ENCODE data around the gene USP3.

Gene USP3

GRCh38 chr15:63605036-63605435 is 100.6 kb downstream of the USP3 start:
- no peak overlapping the region for H3K4me3 ChIP-seq (ENCODE audit: low read depth, low read length)
- in situ Hi-C loops (cut with HindIII; ENCODE audit: low sequenced_read_pairs) = no loop called here
- no peak for DNase-seq (ENCODE audit: low read depth, low spot score)

GRCh38 chr15:63605816-63606215 is 101.4 kb downstream of the USP3 start:
- no peak overlapping the region for H3K4me3 ChIP-seq (ENCODE audit: low read depth, low read length)
- DNase-seq (ENCODE audit: low read depth, low spot score) = no peak
- TF ChIP-seq, protein P1, sequence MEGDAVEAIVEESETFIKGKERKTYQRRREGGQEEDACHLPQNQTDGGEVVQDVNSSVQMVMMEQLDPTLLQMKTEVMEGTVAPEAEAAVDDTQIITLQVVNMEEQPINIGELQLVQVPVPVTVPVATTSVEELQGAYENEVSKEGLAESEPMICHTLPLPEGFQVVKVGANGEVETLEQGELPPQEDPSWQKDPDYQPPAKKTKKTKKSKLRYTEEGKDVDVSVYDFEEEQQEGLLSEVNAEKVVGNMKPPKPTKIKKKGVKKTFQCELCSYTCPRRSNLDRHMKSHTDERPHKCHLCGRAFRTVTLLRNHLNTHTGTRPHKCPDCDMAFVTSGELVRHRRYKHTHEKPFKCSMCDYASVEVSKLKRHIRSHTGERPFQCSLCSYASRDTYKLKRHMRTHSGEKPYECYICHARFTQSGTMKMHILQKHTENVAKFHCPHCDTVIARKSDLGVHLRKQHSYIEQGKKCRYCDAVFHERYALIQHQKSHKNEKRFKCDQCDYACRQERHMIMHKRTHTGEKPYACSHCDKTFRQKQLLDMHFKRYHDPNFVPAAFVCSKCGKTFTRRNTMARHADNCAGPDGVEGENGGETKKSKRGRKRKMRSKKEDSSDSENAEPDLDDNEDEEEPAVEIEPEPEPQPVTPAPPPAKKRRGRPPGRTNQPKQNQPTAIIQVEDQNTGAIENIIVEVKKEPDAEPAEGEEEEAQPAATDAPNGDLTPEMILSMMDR (IDR thresholded peaks at IDR 0.05; ENCODE audit: low read depth, low read length) = no peak
- in situ Hi-C loops (cut with HindIII; ENCODE audit: low sequenced_read_pairs) = no loop called here

More at GRCh38 chr15:63605036-63605435, 100.6 kb downstream of the USP3 start:
- TF ChIP-seq, protein P1 (IDR thresholded peaks at IDR 0.05; ENCODE audit: low read depth, low read length) = no peak

GRCh38 chr15:63606308-63606707 is 101.9 kb downstream of the USP3 start:
- no peak overlapping the region for H3K4me3 ChIP-seq (ENCODE audit: low read depth, low read length)
- DNase-seq (ENCODE audit: low read depth, low spot score) = no peak
- TF ChIP-seq, protein P1 (IDR thresholded peaks at IDR 0.05; ENCODE audit: low read depth, low read length) = no peak
- in situ Hi-C loops (cut with HindIII; ENCODE audit: low sequenced_read_pairs) = no loop called here

DNA sequence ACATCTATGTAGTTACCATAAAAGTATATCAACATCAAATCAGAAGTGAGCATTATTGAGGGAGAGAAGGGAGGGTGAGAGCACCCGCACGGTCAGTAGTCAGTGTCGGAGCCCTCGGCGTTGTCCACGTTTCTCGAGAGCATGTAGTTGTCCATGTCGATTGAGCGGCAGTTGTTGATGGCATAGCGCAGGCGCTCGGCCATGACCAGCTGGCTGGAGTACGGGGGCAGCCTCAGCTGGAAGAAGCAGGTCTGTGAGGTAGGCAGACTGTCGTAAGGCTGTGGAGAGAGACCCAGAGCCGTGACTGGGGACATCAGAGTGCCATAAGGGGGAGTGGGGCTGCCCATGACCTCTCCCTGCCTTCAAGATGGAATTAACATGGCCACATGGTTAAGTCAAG is 104.6 kb downstream of the USP3 start:
- no peak for DNase-seq (ENCODE audit: low read depth, low spot score)
- in situ Hi-C loops (cut with HindIII; ENCODE audit: low sequenced_read_pairs) = no loop called here
- TF ChIP-seq, protein P1 (IDR thresholded peaks at IDR 0.05; ENCODE audit: low read depth, low read length) = no peak
- no peak overlapping the region for H3K4me3 ChIP-seq (ENCODE audit: low read depth, low read length)

GRCh38 chr15:63609448-63609847 is 105.1 kb downstream of the USP3 start:
- in situ Hi-C loops (cut with HindIII; ENCODE audit: low sequenced_read_pairs) = no loop called here
- no peak overlapping the region for H3K4me3 ChIP-seq (ENCODE audit: low read depth, low read length)
- DNase-seq (ENCODE audit: low read depth, low spot score) = no peak
- TF ChIP-seq, protein P1 (IDR thresholded peaks at IDR 0.05; ENCODE audit: low read depth, low read length) = no peak

DNA sequence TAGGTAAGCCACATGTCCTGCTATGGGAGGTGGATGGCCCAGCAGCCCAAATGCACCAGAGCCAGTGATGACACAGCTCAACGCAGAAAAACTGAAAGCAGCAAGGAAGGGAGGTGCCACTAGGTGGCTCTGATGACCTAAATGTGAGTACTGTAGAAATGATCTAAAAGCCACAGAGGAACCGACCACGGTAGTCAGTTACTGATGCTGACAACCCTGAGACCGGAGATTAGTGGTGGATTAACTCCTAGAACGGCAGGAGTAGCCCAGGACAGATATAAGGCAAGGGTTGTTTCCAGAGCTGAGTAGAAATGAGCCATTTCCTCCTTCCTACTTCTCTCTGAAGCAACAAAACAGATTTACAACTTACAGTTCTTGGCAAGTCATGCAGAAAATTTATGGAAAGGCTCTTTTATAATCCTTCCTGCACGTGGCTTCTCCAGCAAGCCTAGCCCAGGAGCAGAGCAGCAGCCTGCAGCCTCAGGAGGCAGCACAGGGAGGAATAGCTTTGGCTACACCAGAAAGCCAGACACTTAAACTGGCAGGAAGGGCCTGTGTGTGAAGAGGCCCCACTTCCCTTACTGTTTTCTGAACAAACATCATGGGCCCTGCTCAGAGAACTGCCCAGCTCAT is 105.9 kb downstream of the USP3 start:
- TF ChIP-seq, protein P1 (IDR thresholded peaks at IDR 0.05; ENCODE audit: low read depth, low read length) = peak; percentile 85
- DNase-seq (ENCODE audit: low read depth, low spot score) = peak; percentile 85
- in situ Hi-C loops (cut with HindIII; ENCODE audit: low sequenced_read_pairs) = no loop called here
- no peak overlapping the region for H3K4me3 ChIP-seq (ENCODE audit: low read depth, low read length)

All from astrocyte of the spinal cord (primary cell).